Spleen (tissue), 11 donors: ENCODE data around the gene TENM3. TPM values are rescaled to one million over a fixed set of nuclear protein-coding genes. Genes with fewer than 3 reads are reported as not detected.

Experiments
- DNase-seq: peaks from one replicate; pipeline ENCODE4 v3.0.0-alpha.2; 2020
- H3K27ac ChIP-seq, 8 donors: fragments of 200-600 bp; sonication (generic) in 7 of 8; 1 replicate in 4 of 8; 2 replicates in 4 of 8; pipeline versions ENCODE4 v1.5.0 to v1.8.0; 2016 to 2021; ENCODE audit warnings: inconsistent platforms in 4 of 8, mild to moderate bottlenecking in 4 of 8, moderate library complexity in 1 of 8
- H3K27me3 ChIP-seq, 7 donors: fragments of 200-600 bp; sonication (generic) in 6 of 7; replicated peaks in 1 of 7; 1 replicate in 4 of 7; 2 replicates in 3 of 7; pipeline versions ENCODE4 v1.5.0 to v1.8.0; 2016 to 2021; ENCODE audit warnings: inconsistent platforms in 3 of 7, mild to moderate bottlenecking in 1 of 7
- H3K36me3 ChIP-seq, 6 donors: fragments of 200-600 bp; sonication (generic) in 5 of 6; 1 replicate in 4 of 6; 2 replicates in 2 of 6; pipeline versions ENCODE4 v1.5.0 to v1.8.0; 2016 to 2021; ENCODE audit warnings: inconsistent platforms in 2 of 6
- H3K4me1 ChIP-seq, 6 donors: fragments of 200-600 bp; sonication (generic) in 5 of 6; 1 replicate in 3 of 6; 2 replicates in 3 of 6; pipeline versions ENCODE4 v1.5.0 to v1.8.0; 2016 to 2021; ENCODE audit warnings: inconsistent platforms in 3 of 6
- H3K4me3 ChIP-seq, 8 donors: fragments of 200-600 bp; sonication (generic) in 7 of 8; 1 replicate in 4 of 8; 2 replicates in 4 of 8; pipeline versions ENCODE4 v1.5.0 to v1.8.0; 2016 to 2021; ENCODE audit warnings: inconsistent platforms in 4 of 8, mild to moderate bottlenecking in 4 of 8, moderate library complexity in 2 of 8
- H3K9me3 ChIP-seq, 8 donors: fragments of 200-600 bp; sonication (generic) in 7 of 8; 1 replicate in 4 of 8; 2 replicates in 4 of 8; pipeline versions ENCODE4 v1.5.0 to v1.8.0; 2016 to 2021; ENCODE audit warnings: inconsistent platforms in 4 of 8
- POLR2A ChIP-seq, 3 donors: fragments of 450-650 bp; IDR thresholded peaks; one replicate each; pipeline ENCODE4 v1.5.1; 2017; ENCODE audit warnings: antibody characterized with exemption in 3 of 3, mild to moderate bottlenecking in 1 of 3
- POLR2AphosphoS5 ChIP-seq, 3 donors: sonication (generic); formaldehyde crosslinking; IDR thresholded peaks; one replicate each; pipeline ENCODE4 v1.5.1; 2017; ENCODE audit warnings: antibody characterized with exemption in 3 of 3
- WGBS, 5 donors: extraction: QIAGEN DNeasy Blood & Tissue Kit in 3 of 5; methylation state at CpG; one replicate each; pipeline versions ENCODE4 v1.1.5 to v1.1.7; 2013 to 2018; 5-methylcytosine and 5-hydroxymethylcytosine counted together
- intact Hi-C: fragments of 100-400 bp; cut with DNase I; formaldehyde crosslinking; loops from one replicate; pipeline ENCODE4 v1.15.0; 2023; ENCODE audit warnings: low total_unique reads
- polyA plus RNA-seq, 3 donors: library from polyadenylated mRNA; stranded (reverse); fragments of 200-250 nt; gene quantifications; one replicate each; pipeline ENCODE4 v1.2.1, GENCODE V29; 2013
- total RNA-seq, 7 donors: library from RNA; depleted of rRNA in 3 of 7; stranded (reverse); fragments of >200 nt in 3 of 7; fragmentation: NEBNext Ultra II Directional in 4 of 7; extraction: Animal tissue kit (Norgen Biotek cat#: 25700) in 4 of 7; gene quantifications; one replicate each; pipeline versions ENCODE4 v1.1.0 to v1.2.1, GENCODE V29; 2016 to 2021
- TF ChIP-seq, protein P1 (sequence below), 11 experiments: fragments of 200-600 bp in 7 of 11; fragments of 450-650 bp in 4 of 11; sonication (generic) in 4 of 11; IDR thresholded peaks in 8 of 11; conservative IDR thresholded peaks in 3 of 11; 1 replicate in 7 of 11; 2 replicates in 4 of 11; pipeline versions ENCODE4 v1.4.0 to v1.8.0; 2016 to 2021; ENCODE audit warnings: antibody characterized with exemption in 11 of 11, inconsistent platforms in 4 of 11, mild to moderate bottlenecking in 1 of 11
- donor health status: healthy with polysubstance abuse.
- donor health status: DM: no; HTN: no; CAD: no; lungs with moderate emphysema.
- donor health status: DM: no; HTN: no; CAD: no.
- donor health status: Bipolar disorder and iron deficiency.
- donor health status: healthy.
- donor health status: DM: no; HTN: no; CAD: no.
- donor health status: DM: yes; HTN: yes; CAD: no.

Gene TENM3
- total and polyA plus RNA-seq, 10 donors = 0.37 to 45.6 (median 17.7) TPM

DNA sequence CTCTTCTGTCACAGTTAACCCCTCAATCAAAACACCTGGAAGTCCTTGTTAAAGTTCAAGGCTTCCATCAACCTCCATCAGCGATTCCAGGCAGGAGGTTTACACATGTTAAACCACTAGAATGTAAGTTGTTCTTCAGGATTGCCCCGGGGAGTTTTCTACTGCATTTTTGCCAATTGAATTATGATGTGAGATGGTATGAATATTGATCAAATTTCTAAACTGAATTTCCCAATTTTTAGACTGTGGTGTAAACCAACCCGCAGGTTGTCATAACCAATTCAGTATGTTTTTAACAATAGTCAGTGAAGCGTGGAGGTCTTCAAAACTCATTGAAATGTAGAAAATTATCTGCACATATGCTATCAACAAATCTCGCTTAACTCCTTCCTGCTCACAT, 21.2 kb upstream of the TENM3 start:
- no peaks in the 10 kb centered on the region for H3K9me3 ChIP-seq
- no peaks in the 10 kb centered on the region for H3K4me1 ChIP-seq
- no peaks in the 10 kb centered on the region for H3K36me3 ChIP-seq
- intact Hi-C loops = no loop called here
- H3K27ac ChIP-seq = no peak overlapping the region
- WGBS, 5 donors = 81 to 90% (median 85%) methylated on average over 5 of the region's 5 CpGs
- no peaks in the 10 kb centered on the region for H3K27me3 ChIP-seq
- H3K4me3 ChIP-seq = no peak overlapping the region
- DNase-seq = no peak
- TF ChIP-seq POLR2AphosphoS5 (IDR thresholded peaks at IDR 0.05) (no peak), POLR2A (IDR thresholded peaks at IDR 0.05) (no peak)
- TF ChIP-seq, protein P1, sequence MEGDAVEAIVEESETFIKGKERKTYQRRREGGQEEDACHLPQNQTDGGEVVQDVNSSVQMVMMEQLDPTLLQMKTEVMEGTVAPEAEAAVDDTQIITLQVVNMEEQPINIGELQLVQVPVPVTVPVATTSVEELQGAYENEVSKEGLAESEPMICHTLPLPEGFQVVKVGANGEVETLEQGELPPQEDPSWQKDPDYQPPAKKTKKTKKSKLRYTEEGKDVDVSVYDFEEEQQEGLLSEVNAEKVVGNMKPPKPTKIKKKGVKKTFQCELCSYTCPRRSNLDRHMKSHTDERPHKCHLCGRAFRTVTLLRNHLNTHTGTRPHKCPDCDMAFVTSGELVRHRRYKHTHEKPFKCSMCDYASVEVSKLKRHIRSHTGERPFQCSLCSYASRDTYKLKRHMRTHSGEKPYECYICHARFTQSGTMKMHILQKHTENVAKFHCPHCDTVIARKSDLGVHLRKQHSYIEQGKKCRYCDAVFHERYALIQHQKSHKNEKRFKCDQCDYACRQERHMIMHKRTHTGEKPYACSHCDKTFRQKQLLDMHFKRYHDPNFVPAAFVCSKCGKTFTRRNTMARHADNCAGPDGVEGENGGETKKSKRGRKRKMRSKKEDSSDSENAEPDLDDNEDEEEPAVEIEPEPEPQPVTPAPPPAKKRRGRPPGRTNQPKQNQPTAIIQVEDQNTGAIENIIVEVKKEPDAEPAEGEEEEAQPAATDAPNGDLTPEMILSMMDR (IDR thresholded peaks at IDR 0.05 in 8 of 11, conservative IDR thresholded peaks at IDR 0.05 in 3 of 11) = no peak

DNA sequence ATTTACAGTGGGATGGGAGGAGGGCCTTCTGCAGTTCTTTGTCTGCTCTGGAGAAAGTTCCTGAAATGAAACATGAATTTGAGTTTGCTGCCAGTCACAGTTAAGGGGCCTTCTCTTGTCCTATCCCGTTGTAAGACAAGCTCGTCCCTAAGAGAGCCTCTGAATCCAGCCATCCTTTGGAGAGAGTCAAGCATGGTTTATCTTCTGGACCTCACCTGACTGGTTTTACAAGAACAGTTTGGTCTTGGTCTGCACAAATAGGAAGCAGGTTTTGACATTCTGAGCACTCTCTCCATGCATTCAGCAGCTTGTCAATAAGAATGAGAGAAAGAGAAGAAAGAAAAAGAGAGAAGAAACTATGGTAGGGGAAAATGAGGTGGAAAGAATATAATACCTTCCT, 20.4 kb upstream of the TENM3 start:
- no peak overlapping the region for H3K4me3 ChIP-seq
- no peaks in the 10 kb centered on the region for H3K27me3 ChIP-seq
- H3K27ac ChIP-seq = no peak overlapping the region
- no peaks in the 10 kb centered on the region for H3K4me1 ChIP-seq
- WGBS, 5 donors = 59 to 84% (median 80%) methylated on average over 2 of the region's 2 CpGs
- TF ChIP-seq, protein P1 (IDR thresholded peaks at IDR 0.05 in 8 of 11, conservative IDR thresholded peaks at IDR 0.05 in 3 of 11) = no peak
- TF ChIP-seq POLR2A (IDR thresholded peaks at IDR 0.05) = no peak
- no peak for TF ChIP-seq POLR2AphosphoS5 (IDR thresholded peaks at IDR 0.05)
- DNase-seq = no peak
- no peaks in the 10 kb centered on the region for H3K9me3 ChIP-seq
- intact Hi-C loops = no loop called here
- H3K36me3 ChIP-seq = no peaks in the 10 kb centered on the region

DNA sequence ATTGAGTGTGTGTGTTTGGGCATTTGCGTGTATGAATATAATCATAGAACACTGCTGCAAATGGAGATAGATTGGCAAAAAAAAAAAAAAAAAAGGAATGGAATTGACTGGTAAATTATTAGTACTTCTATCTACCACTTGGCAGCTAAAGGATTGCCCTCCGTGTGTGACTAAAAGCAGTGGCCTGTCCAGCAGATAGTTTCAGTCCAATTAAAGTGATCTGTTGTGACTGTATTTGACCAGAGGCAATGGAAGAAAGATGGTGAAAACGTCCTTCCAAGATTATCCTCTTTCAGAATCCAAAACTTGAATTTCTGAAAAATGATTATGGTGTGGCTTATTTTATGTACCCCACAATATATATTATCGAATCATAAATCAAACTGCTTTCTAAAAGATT, 19.5 kb upstream of the TENM3 start:
- TF ChIP-seq, protein P1 (IDR thresholded peaks at IDR 0.05 in 8 of 11, conservative IDR thresholded peaks at IDR 0.05 in 3 of 11) = no peak
- TF ChIP-seq POLR2AphosphoS5 (IDR thresholded peaks at IDR 0.05) (no peak), POLR2A (IDR thresholded peaks at IDR 0.05) (no peak)
- intact Hi-C loops = no loop called here
- WGBS, 5 donors = 73 to 84% (median 78%) methylated on average over 4 of the region's 4 CpGs

DNA sequence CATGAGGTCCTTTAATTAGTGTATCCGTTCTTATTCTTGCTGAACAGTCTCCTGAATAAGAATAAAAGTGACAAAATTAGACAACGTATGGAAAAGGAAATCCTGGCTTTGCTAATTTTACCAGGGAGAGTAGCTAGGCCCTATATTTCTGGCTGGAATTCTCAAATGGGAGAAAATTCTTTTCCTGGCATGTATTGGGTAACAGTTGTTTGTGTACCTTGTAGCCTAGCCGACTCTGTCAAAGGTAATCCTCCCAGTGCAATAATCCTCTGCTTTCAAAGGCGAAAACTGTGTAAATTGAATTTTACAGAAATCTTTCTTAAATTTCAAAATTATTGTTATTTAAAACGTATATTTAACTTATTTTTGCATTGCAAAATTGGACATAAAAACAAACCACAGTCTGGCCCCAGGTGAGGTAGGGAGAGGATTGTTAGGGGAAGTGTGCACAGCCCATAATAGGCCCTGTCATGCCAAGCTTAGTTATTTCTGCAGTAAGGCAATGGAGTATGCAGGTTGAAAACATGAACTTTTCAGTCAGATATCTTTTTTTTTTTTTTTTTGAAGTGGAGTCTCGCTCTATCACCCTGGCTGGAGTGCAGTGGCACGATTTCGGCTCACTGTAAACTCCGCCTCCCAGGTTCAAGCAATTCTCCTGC, 18.9 kb upstream of the TENM3 start:
- no peaks in the 10 kb centered on the region for H3K9me3 ChIP-seq
- DNase-seq = no peak
- H3K4me1 ChIP-seq = no peaks in the 10 kb centered on the region
- no peaks in the 10 kb centered on the region for H3K36me3 ChIP-seq
- H3K27me3 ChIP-seq = no peaks in the 10 kb centered on the region
- WGBS, 5 donors = 80 to 86% (median 85%) methylated on average over 9 of the region's 9 CpGs
- no peak overlapping the region for H3K27ac ChIP-seq
- intact Hi-C loops = no loop called here
- TF ChIP-seq POLR2AphosphoS5 (IDR thresholded peaks at IDR 0.05) = no peak
- no peak overlapping the region for H3K4me3 ChIP-seq

More for the DNA sequence above, 19.5 kb upstream of the TENM3 start:
- no peaks in the 10 kb centered on the region for H3K9me3 ChIP-seq
- H3K4me1 ChIP-seq = no peaks in the 10 kb centered on the region
- no peaks in the 10 kb centered on the region for H3K36me3 ChIP-seq
- H3K27ac ChIP-seq = no peak overlapping the region
- no peak for DNase-seq
- no peaks in the 10 kb centered on the region for H3K27me3 ChIP-seq
- H3K4me3 ChIP-seq = no peak overlapping the region
